K562 (cell line): Measurements from ENCODE around the gene CORIN.

Experiments used
- ESRRB ChIP-seq: fragments of 250-450 bp; sonication (Bioruptor Pico); IDR thresholded peaks from 2 replicates; pipeline ENCODE4 v1.5.0; 2020; ENCODE audit warnings: mild to moderate bottlenecking, moderate library complexity, borderline replicate concordance
- EZH2 ChIP-seq: IDR thresholded peaks from 2 replicates; pipeline ENCODE4 v1.6.1; 2012; ENCODE audit warnings: low read depth, mild to moderate bottlenecking, inconsistent platforms, low read length, borderline replicate concordance
- FOXK2 ChIP-seq, 2 experiments: fragments of 450-650 bp; IDR thresholded peaks in 1 of 2; conservative IDR thresholded peaks in 1 of 2; 2 replicates each; pipeline ENCODE4 v1.6.1; 2016; ENCODE audit warnings: low read depth in 2 of 2, mild to moderate bottlenecking in 1 of 2
- HDAC6 ChIP-seq: IDR thresholded peaks from 2 replicates; pipeline ENCODE4 v1.6.1; 2012; ENCODE audit warnings: low read depth, mild to moderate bottlenecking, control low read depth, inconsistent platforms, low read length, moderate library complexity
- JUND ChIP-seq, 2 experiments: IDR thresholded peaks; 2 replicates in 1 of 2; 3 replicates in 1 of 2; pipeline ENCODE4 v1.6.1; 2011; ENCODE audit warnings: borderline replicate concordance in 2 of 2, low read depth in 2 of 2, low read length in 2 of 2, improper control_type of control experiment in 1 of 2, missing biosample characterization in 1 of 2, missing genetic modification characterization in 1 of 2, missing genetic modification reagents in 1 of 2
- MEF2A ChIP-seq: IDR thresholded peaks from 2 replicates; pipeline ENCODE4 v1.6.1; 2011; ENCODE audit warnings: low read depth, mild to moderate bottlenecking, low read length, moderate library complexity; ENCODE audit not compliant: control insufficient read depth
- MTF1 ChIP-seq: fragments of 250-450 bp; sonication (Bioruptor Pico); IDR thresholded peaks from 2 replicates; pipeline ENCODE4 v1.9.0; 2021; ENCODE audit warnings: moderate library complexity, mild to moderate bottlenecking, inconsistent platforms, borderline replicate concordance
- MYC ChIP-seq, 2 experiments: fragments of 250-450 bp in 1 of 2; sonication (Bioruptor Pico) in 1 of 2; IDR thresholded peaks; 2 replicates each; pipeline versions ENCODE4 v1.5.1 to v1.6.1; 2012 to 2021; ENCODE audit warnings: low read depth in 2 of 2, borderline replicate concordance in 1 of 2, improper control_type of control experiment in 1 of 2, low read length in 1 of 2, mild to moderate bottlenecking in 1 of 2, moderate library complexity in 1 of 2
- RAD21 ChIP-seq, 2 experiments: fragments of 250-450 bp in 1 of 2; fragments of 450-650 bp in 1 of 2; sonication (Bioruptor Pico) in 1 of 2; formaldehyde crosslinking in 1 of 2; IDR thresholded peaks in 1 of 2; conservative IDR thresholded peaks in 1 of 2; 2 replicates each; pipeline versions ENCODE4 v1.4.0 to v1.8.0; 2020 to 2022; ENCODE audit warnings: mild to moderate bottlenecking in 2 of 2, moderate library complexity in 1 of 2
- ZC3H4 ChIP-seq: sonication (generic); formaldehyde crosslinking; IDR thresholded peaks from 2 replicates; pipeline ENCODE4 v1.9.0; 2021; ENCODE audit warnings: missing genetic modification reagents, borderline replicate concordance
- ZFP36 ChIP-seq: fragments of 150-350 bp; IDR thresholded peaks from 2 replicates; pipeline ENCODE4 v1.6.1; 2018; ENCODE audit warnings: low read length, low read depth; ENCODE audit not compliant: partially characterized antibody
- TF ChIP-seq, protein P1 (sequence below): sonication (generic); formaldehyde crosslinking; IDR thresholded peaks from 2 replicates; pipeline ENCODE4 v1.5.0; 2020; ENCODE audit warnings: missing genetic modification reagents
- TF ChIP-seq, protein P2 (sequence below), 3 experiments: IDR thresholded peaks in 2 of 3; conservative IDR thresholded peaks in 1 of 3; 2 replicates each; pipeline ENCODE4 v1.5.1; 2011 to 2012; ENCODE audit warnings: low read length in 3 of 3, mild to moderate bottlenecking in 3 of 3, control low read depth in 2 of 3, improper control_type of control experiment in 1 of 3, inconsistent platforms in 1 of 3, low read depth in 1 of 3, mixed read lengths in 1 of 3, moderate library complexity in 1 of 3; ENCODE audit not compliant: insufficient read depth in 2 of 3
- TF ChIP-seq, protein P3 (sequence below), 2 experiments: fragments of 450-650 bp in 1 of 2; sonication (generic) in 1 of 2; formaldehyde crosslinking; conservative IDR thresholded peaks; 2 replicates each; pipeline versions ENCODE4 v1.4.0 to v1.8.1; 2020 to 2022; ENCODE audit warnings: mild to moderate bottlenecking in 1 of 2, missing genetic modification reagents in 1 of 2

- no peak for TF ChIP-seq MEF2A
- no peak for TF ChIP-seq RAD21 (CRISPR knock-in tag; conservative IDR thresholded peaks at IDR 0.05 in 1 of 2, IDR thresholded peaks at IDR 0.05 in 1 of 2)
- TF ChIP-seq, protein P1, sequence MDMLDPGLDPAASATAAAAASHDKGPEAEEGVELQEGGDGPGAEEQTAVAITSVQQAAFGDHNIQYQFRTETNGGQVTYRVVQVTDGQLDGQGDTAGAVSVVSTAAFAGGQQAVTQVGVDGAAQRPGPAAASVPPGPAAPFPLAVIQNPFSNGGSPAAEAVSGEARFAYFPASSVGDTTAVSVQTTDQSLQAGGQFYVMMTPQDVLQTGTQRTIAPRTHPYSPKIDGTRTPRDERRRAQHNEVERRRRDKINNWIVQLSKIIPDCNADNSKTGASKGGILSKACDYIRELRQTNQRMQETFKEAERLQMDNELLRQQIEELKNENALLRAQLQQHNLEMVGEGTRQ (CRISPR knock-in tag) = no peak
- TF ChIP-seq, protein P2, sequence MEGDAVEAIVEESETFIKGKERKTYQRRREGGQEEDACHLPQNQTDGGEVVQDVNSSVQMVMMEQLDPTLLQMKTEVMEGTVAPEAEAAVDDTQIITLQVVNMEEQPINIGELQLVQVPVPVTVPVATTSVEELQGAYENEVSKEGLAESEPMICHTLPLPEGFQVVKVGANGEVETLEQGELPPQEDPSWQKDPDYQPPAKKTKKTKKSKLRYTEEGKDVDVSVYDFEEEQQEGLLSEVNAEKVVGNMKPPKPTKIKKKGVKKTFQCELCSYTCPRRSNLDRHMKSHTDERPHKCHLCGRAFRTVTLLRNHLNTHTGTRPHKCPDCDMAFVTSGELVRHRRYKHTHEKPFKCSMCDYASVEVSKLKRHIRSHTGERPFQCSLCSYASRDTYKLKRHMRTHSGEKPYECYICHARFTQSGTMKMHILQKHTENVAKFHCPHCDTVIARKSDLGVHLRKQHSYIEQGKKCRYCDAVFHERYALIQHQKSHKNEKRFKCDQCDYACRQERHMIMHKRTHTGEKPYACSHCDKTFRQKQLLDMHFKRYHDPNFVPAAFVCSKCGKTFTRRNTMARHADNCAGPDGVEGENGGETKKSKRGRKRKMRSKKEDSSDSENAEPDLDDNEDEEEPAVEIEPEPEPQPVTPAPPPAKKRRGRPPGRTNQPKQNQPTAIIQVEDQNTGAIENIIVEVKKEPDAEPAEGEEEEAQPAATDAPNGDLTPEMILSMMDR (IDR thresholded peaks at IDR 0.05 in 2 of 3, conservative IDR thresholded peaks at IDR 0.05 in 1 of 3; ENCODE audit: insufficient read depth in 2 of 3, low read depth in 1 of 3, low read length in 3 of 3) = no peak
- TF ChIP-seq JUND (IDR thresholded peaks at IDR 0.05; ENCODE audit: borderline replicate concordance, low read depth, low read length) = no peak
- TF ChIP-seq JUND (tag; IDR thresholded peaks at IDR 0.05; ENCODE audit: borderline replicate concordance, low read depth, low read length) = no peak
- no peak for TF ChIP-seq ESRRB (CRISPR knock-in tag)
- TF ChIP-seq HDAC6 = no peak
- TF ChIP-seq MTF1 (CRISPR knock-in tag) = no peak
- TF ChIP-seq EZH2 = no peak
- TF ChIP-seq, protein P3, sequence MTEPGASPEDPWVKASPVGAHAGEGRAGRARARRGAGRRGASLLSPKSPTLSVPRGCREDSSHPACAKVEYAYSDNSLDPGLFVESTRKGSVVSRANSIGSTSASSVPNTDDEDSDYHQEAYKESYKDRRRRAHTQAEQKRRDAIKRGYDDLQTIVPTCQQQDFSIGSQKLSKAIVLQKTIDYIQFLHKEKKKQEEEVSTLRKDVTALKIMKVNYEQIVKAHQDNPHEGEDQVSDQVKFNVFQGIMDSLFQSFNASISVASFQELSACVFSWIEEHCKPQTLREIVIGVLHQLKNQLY (CRISPR knock-in tag; conservative IDR thresholded peaks at IDR 0.05) = no peak
- TF ChIP-seq MYC (IDR thresholded peaks at IDR 0.05; ENCODE audit: low read depth, low read length) = no peak
- no peak for TF ChIP-seq MYC (CRISPR knock-in tag; IDR thresholded peaks at IDR 0.05; ENCODE audit: borderline replicate concordance, low read depth)
- no peak for TF ChIP-seq ZC3H4
- TF ChIP-seq ZFP36 = no peak
- no peak for TF ChIP-seq FOXK2 (conservative IDR thresholded peaks at IDR 0.05 in 1 of 2, IDR thresholded peaks at IDR 0.05 in 1 of 2; ENCODE audit: low read depth in 2 of 2)
Observed at GRCh38 chr4:47647544-47647943, 190.3 kb downstream of the CORIN start.
